Spinal cord (tissue), 10 donors: Measurements from ENCODE around the gene WWC2. TPM values are rescaled to one million over a fixed set of nuclear protein-coding genes. Genes with fewer than 3 reads are reported as not detected.

ENCODE experiments used
- DNase-seq, 6 donors: peaks; one replicate each; pipeline versions ENCODE4 v3.0.0 to v3.0.0-alpha.2; 2013 to 2015; ENCODE audit warnings: low spot score in 6 of 6, low read depth in 4 of 6
- H3K27ac ChIP-seq: one replicate; pipeline ENCODE4 v1.5.1; 2013; ENCODE audit warnings: low read depth, low read length, control low read depth
- H3K27me3 ChIP-seq: one replicate; pipeline ENCODE4 v1.6.1; 2013; ENCODE audit warnings: low read length; ENCODE audit not compliant: control insufficient read depth, insufficient read depth
- H3K36me3 ChIP-seq: one replicate; pipeline ENCODE4 v1.6.1; 2013; ENCODE audit warnings: low read length; ENCODE audit not compliant: control insufficient read depth, insufficient read depth
- H3K4me1 ChIP-seq: one replicate; pipeline ENCODE4 v1.6.1; 2013; ENCODE audit warnings: low read length; ENCODE audit not compliant: control insufficient read depth, insufficient read depth
- H3K4me3 ChIP-seq: one replicate; pipeline ENCODE4 v1.5.1; 2013; ENCODE audit warnings: low read depth, low read length, control low read depth
- H3K9me3 ChIP-seq: one replicate; pipeline ENCODE4 v1.6.1; 2013; ENCODE audit warnings: low read length; ENCODE audit not compliant: control insufficient read depth, insufficient read depth
- WGBS: methylation state at CpG from one replicate; pipeline ENCODE4 v1.1.5; 2013; ENCODE audit warnings: missing lambda C conversion rate; ENCODE audit not compliant: insufficient coverage; 5-methylcytosine and 5-hydroxymethylcytosine counted together
- polyA plus RNA-seq, 2 donors: library from polyadenylated mRNA; unstranded; fragments of 120-200 nt; gene quantifications; one replicate each; pipeline ENCODE4 v1.2.1, GENCODE V29; 2013; ENCODE audit not compliant: insufficient read length in 2 of 2
- total RNA-seq, 2 donors: library from RNA; depleted of rRNA in 1 of 2; stranded (reverse); fragments of 120-200 nt in 1 of 2; fragments of >200 nt in 1 of 2; gene quantifications; one replicate each; pipeline versions ENCODE4 v1.2.3 to v1.2.4, GENCODE V29; 2013 to 2014
- donor health status: healthy.

Gene WWC2
- total and polyA plus RNA-seq, 4 donors = 19.0 to 33.4 (median 25.9) TPM

DNA sequence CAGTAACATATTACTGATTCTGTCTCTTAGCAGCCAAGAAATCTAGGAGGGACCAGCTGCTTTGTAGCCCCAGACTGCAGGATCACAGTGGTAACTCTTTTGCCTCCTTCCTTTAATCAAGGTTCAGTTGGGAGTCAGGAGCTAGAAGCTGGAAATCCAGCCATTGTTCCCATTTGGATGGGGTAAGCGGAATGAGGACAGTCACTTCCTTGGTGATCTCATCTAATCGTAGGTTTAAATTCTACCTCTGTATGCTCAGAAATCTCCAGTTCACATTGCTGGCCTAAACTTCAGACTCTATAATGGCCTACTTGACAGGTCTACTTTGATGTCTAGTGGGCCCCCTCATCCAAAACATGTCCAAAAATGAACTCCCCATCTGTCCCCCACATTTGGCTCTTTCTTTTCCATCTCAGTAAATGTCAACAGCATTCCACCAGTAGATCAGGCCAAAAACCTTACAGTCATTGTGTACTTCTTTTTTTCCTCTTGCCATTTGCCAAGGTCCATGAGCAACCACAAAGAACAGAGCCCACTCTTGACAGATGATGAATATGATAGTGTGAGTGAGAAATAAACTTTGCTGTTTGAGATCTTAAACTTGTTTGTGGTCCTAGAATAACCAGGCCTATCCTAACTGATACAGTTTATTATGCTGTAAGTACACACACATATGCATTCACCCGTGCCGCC is 40.1 kb downstream of the WWC2 start:
- WGBS = 88% methylated on average over 1 of the region's 4 CpGs
- Histone ChIP-seq H3K9me3 (no peaks in the 10 kb centered on the region), H3K4me1 (peaks cover 2% of the 10 kb centered on the region), H3K27me3 (no peaks in the 10 kb centered on the region), H3K4me3 (no peak overlapping the region), H3K36me3 (no peaks in the 10 kb centered on the region), H3K27ac (no peak overlapping the region)
- DNase-seq = peak in 1 of 6 donors; percentile 34

DNA sequence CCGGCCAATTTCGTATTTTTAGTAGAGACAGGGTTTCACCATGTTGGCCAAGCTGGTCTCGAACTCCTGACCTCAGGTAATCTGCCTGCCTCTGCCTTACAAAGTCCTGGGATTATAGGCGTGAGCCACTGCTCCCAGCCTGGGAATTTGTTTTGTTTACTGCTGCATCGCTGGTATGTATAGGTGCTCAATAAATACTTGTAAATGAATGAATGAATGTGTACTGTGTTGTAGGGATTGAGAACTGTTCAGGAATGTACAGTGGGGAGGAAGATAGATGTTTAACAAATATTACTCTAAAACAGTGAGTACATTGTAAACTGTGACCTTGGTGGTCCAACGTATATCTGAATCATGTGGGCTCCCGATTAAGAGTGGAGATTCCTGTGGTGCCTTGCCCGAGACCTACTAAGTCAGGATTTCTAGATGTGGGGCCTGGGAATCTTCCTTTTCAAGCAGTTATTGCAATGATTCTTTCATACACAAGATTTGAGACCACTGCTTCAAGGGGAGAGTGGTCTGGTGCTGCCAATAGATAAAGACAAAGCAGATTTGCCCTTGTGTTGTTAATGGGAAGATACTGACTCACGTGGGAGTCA is 41.0 kb downstream of the WWC2 start:
- 90% methylated on average over 5 of the region's 9 CpGs for WGBS
- H3K27ac ChIP-seq = no peak overlapping the region
- no peak overlapping the region for H3K4me3 ChIP-seq
- no peaks in the 10 kb centered on the region for H3K36me3 ChIP-seq
- no peaks in the 10 kb centered on the region for H3K27me3 ChIP-seq
- no peaks in the 10 kb centered on the region for H3K9me3 ChIP-seq
- H3K4me1 ChIP-seq = peaks cover 2% of the 10 kb centered on the region
- DNase-seq = no peak

DNA sequence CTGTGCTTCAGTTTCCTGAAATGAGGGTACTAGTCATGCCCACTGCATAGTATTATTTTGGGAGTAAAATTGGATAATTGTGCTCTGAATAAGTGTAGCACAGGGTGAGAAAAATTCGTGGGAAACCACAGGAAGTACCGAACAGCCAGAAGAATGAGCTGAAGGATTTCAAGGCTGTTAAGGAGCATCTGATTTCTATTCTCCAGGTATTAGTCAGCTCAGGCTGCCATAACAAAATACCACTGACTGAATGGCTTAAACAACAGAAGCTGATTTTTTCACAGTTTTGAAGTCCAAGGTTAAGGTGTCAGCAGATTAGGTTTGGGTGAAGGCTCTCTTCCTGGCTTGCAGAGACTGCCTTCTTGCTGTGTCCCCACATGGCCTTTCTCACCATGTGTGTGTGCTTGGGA is 41.9 kb downstream of the WWC2 start:
- WGBS = 62% methylated on average over 2 of the region's 2 CpGs
- Histone ChIP-seq H3K27ac (no peak overlapping the region), H3K4me1 (peaks cover 2% of the 10 kb centered on the region), H3K9me3 (no peaks in the 10 kb centered on the region), H3K27me3 (no peaks in the 10 kb centered on the region), H3K36me3 (no peaks in the 10 kb centered on the region), H3K4me3 (no peak overlapping the region)
- DNase-seq = no peak

DNA sequence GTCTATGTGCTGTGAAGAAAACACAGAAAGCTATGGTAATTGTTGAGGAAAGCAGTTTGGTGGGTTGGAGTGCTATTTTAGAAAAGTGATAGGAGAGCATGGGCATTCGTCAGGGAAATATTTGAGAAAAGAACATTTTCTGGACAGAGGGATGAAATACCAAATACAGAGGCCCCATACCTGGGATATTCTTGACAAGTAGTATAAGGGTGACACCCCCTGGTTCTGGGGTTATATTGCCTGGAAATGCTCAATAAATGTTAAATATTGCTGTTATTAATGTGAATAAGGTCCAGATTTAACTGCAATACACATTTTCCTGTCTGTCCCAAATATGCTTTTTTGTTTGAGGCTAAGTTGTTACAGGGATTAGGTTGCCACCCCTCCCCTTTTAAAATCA is 42.9 kb downstream of the WWC2 start:
- DNase-seq = peak in 1 of 6 donors; percentile 11
- Histone ChIP-seq H3K36me3 (no peaks in the 10 kb centered on the region), H3K27me3 (no peaks in the 10 kb centered on the region), H3K4me3 (no peak overlapping the region), H3K9me3 (no peaks in the 10 kb centered on the region), H3K4me1 (peaks cover 2% of the 10 kb centered on the region), H3K27ac (no peak overlapping the region)
- 80% methylated on average over 1 of the region's 1 CpG for WGBS

DNA sequence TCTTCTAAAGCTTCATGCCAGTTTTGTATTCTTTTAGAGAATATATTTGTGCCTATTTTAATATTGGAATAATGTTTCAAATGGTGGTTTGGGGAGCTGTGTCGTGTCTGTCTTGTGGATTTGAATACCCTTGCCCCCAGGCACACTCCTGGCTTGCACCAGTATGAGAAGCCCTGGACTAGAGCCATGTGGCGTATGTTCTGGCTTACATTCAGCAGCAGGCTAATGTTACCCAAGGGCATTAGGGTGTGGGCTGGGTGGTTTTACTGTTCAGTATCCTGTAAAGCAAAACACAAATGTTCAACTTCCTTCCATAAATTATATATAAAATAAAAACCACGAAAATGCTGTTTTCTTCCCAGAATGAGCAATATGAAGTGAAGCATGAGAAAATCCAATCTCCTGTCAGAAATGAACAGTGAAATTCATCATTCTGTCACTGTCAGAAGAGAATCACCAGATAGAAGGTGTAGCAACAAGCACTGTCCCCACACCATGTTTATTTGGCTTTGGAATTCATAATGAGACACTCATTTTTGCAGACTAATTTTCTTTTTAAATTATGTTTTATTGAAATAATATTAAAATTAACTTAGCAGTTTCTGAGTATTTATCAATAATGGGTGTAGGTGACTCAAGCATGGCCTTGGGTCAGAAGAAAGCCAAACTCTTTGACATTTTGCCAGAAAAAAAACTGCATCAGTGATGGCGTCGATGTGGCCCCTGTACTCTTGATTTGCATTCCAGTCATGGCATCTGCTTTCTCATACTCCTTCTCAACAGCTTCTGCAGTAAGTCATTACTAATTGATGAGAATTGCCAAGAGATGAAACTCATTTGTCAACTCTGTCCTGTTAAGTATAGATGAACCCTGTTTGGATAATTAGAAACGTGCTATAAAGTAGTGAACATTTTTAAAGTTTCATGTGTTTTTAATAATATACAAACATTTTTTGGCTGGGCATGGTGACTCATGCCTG is 43.8 kb downstream of the WWC2 start:
- peaks cover 2% of the 10 kb centered on the region for H3K4me1 ChIP-seq
- no peak overlapping the region for H3K27ac ChIP-seq
- H3K36me3 ChIP-seq = no peaks in the 10 kb centered on the region
- WGBS = 14% methylated on average over 1 of the region's 6 CpGs
- no peaks in the 10 kb centered on the region for H3K9me3 ChIP-seq
- H3K4me3 ChIP-seq = no peak overlapping the region
- no peaks in the 10 kb centered on the region for H3K27me3 ChIP-seq
- DNase-seq = peak in 4 of 6 donors; percentile 21 to 86 (median 51)

DNA sequence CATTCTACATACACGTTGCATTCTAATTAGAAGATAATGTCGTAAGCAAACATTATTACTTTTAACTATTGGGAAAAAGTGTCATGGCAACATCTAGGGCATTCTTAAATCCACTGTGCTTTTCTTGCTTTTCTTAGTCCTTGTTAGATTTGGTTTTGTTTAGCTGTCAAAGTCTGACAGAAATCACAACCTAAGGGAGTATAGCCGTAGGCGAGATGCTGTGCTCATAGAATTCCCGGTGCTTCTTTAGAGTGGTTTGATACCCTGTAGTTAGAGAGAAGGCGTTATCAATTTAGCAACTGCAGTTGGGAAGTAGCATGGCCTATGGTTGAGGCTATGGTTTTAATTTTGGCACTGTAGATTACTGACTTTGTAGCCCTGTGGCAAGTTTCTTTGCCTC is 45.7 kb downstream of the WWC2 start:
- peaks cover 2% of the 10 kb centered on the region for H3K4me1 ChIP-seq
- H3K27me3 ChIP-seq = no peaks in the 10 kb centered on the region
- DNase-seq = peak in 1 of 6 donors; percentile 45
- no peak overlapping the region for H3K27ac ChIP-seq
- no peak overlapping the region for H3K4me3 ChIP-seq
- no peaks in the 10 kb centered on the region for H3K9me3 ChIP-seq
- no peaks in the 10 kb centered on the region for H3K36me3 ChIP-seq
- 60% methylated on average over 4 of the region's 6 CpGs for WGBS

DNA sequence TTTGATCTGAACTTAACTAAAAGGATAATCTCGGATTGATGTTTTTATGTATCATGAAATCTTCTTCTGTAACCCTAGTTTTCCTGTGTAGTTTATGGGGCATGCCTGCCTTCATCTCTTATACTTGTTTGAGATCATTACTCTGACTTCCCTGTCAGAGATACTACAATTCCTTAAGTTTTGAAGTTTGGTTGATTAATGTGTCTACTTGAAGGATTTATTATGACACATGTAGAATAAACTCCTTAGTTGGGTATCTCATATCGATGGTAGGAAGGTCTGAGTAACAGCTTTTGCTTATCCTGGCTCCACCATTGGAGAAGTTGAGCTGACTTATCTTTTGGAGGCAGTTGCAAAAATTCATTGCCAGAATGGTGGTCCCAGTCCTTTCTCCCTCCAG is 46.7 kb downstream of the WWC2 start:
- H3K4me3 ChIP-seq = no peak overlapping the region
- WGBS = 100% methylated on average over 1 of the region's 2 CpGs
- H3K27ac ChIP-seq = no peak overlapping the region
- no peaks in the 10 kb centered on the region for H3K36me3 ChIP-seq
- peaks cover 2% of the 10 kb centered on the region for H3K4me1 ChIP-seq
- H3K27me3 ChIP-seq = no peaks in the 10 kb centered on the region
- no peaks in the 10 kb centered on the region for H3K9me3 ChIP-seq
- no peak for DNase-seq

DNA sequence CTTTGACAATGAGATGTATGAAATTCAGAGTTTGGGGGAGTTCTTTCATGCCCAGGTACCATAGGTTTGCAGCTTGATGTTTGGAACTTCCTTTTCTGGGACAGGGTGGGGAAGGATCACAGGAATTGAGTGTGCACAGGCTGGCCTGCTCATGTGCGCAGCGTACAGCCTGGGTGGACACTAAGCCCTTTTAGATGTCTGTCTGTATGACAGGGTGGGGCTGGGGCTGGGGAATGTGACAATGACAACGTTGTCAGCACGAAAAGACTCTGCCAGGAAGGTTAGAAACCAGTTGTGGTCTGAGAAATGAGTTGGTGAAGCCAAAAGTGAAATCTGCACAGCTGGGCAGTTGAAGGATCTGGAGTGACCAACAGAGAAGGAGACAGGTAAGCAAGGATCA is 47.4 kb downstream of the WWC2 start:
- Histone ChIP-seq H3K4me3 (no peak overlapping the region), H3K27ac (no peak overlapping the region)
- 74% methylated on average over 4 of the region's 4 CpGs for WGBS

DNA sequence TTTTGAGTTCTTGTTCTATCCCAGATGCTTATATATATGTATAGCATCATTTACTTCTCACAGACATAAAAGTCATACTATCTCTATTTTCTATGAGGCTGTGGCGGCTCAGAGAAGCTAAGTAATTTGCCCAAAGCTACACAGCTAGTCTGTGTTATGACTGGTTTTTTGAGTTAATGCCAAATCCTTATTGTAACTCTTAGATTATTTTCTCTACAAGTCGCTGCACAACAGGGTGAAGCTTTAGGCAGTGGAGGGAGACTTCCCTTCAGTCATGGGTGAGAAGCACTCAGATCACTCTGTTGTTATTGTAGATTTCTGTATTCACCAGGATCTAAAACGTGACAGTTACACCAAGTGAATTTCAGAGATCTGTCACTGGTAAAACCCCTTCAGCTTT is 48.1 kb downstream of the WWC2 start:
- Histone ChIP-seq H3K36me3 (no peaks in the 10 kb centered on the region), H3K27me3 (no peaks in the 10 kb centered on the region), H3K27ac (no peak overlapping the region), H3K4me3 (no peak overlapping the region), H3K4me1 (peaks cover 2% of the 10 kb centered on the region), H3K9me3 (no peaks in the 10 kb centered on the region)
- no CpG with 5 or more reads among the region's 3 CpGs for WGBS
- no peak for DNase-seq

More for the DNA sequence above, 47.4 kb downstream of the WWC2 start:
- DNase-seq = no peak
- Histone ChIP-seq H3K4me1 (peaks cover 2% of the 10 kb centered on the region), H3K27me3 (no peaks in the 10 kb centered on the region), H3K36me3 (no peaks in the 10 kb centered on the region), H3K9me3 (no peaks in the 10 kb centered on the region)
